GM12878 (cell line): ENCODE results near the gene S100A8.

ENCODE experiments used
- HDAC2 ChIP-seq: fragments of 200-600 bp; sonication (generic); IDR thresholded peaks from 2 replicates; pipeline ENCODE4 v1.6.1; 2017
- JUND ChIP-seq: IDR thresholded peaks from 2 replicates; pipeline ENCODE4 v1.6.1; 2012; ENCODE audit warnings: low read depth, mild to moderate bottlenecking, low read length, improper control_type of control experiment, moderate library complexity
- MYC ChIP-seq: IDR thresholded peaks from 2 replicates; pipeline ENCODE4 v1.6.1; 2011; ENCODE audit warnings: mild to moderate bottlenecking, low read length, moderate library complexity, inconsistent platforms; ENCODE audit not compliant: insufficient read depth, insufficient replicate concordance, insufficient read length, severe bottlenecking
- NRF1 ChIP-seq: conservative IDR thresholded peaks from 2 replicates; pipeline ENCODE4 v1.6.1; 2011; ENCODE audit warnings: mild to moderate bottlenecking, low read depth, low read length, improper control_type of control experiment
- PBX3 ChIP-seq: IDR thresholded peaks from 2 replicates; pipeline ENCODE4 v1.6.1; 2011; ENCODE audit warnings: mild to moderate bottlenecking, low read depth, low read length, moderate library complexity; ENCODE audit not compliant: insufficient replicate concordance
- SMC3 ChIP-seq: IDR thresholded peaks from 2 replicates; pipeline ENCODE4 v1.6.1; 2011; ENCODE audit warnings: low read length, improper control_type of control experiment, borderline replicate concordance

- TF ChIP-seq SMC3 (no peak), NRF1 (no peak), HDAC2 (no peak), JUND (no peak), MYC (no peak), PBX3 (no peak)
Measured at GRCh38 chr1:153362187-153362775, 28.6 kb downstream of the S100A8 start.
